Suprapubic skin (tissue), 3 donors: ENCODE results near the gene HAL.

Experiments used
- CTCF ChIP-seq, 2 donors: fragments of 200-600 bp in 1 of 2; fragments of 450-650 bp in 1 of 2; sonication (generic) in 1 of 2; IDR thresholded peaks; one replicate each; pipeline ENCODE4 v1.5.1; 2016 to 2019; ENCODE audit warnings: antibody characterized with exemption in 2 of 2, mild to moderate bottlenecking in 1 of 2, moderate library complexity in 1 of 2
- POLR2AphosphoS5 ChIP-seq, 3 donors: sonication (generic); formaldehyde crosslinking; IDR thresholded peaks; one replicate each; pipeline ENCODE4 v1.6.1; 2017; ENCODE audit warnings: antibody characterized with exemption in 3 of 3

- TF ChIP-seq CTCF (IDR thresholded peaks at IDR 0.05) (no peak), POLR2AphosphoS5 (IDR thresholded peaks at IDR 0.05) (no peak)
Observed at GRCh38 chr12:95944108-95944704, 51.9 kb downstream of the HAL start.
